ENCODE measurements around the gene BACE2.
"Not testable (repeated sequence)": the region's sequence is repeated elsewhere in the genome, so short reads cannot be mapped to it uniquely, and the experiment has no call there.

The BACE2 gene

GRCh38 chr21:41277846-41278245 is 109.9 kb downstream of the BACE2 start:
- DNase-seq (ENCODE audit: low spot score), result no peak

DNA sequence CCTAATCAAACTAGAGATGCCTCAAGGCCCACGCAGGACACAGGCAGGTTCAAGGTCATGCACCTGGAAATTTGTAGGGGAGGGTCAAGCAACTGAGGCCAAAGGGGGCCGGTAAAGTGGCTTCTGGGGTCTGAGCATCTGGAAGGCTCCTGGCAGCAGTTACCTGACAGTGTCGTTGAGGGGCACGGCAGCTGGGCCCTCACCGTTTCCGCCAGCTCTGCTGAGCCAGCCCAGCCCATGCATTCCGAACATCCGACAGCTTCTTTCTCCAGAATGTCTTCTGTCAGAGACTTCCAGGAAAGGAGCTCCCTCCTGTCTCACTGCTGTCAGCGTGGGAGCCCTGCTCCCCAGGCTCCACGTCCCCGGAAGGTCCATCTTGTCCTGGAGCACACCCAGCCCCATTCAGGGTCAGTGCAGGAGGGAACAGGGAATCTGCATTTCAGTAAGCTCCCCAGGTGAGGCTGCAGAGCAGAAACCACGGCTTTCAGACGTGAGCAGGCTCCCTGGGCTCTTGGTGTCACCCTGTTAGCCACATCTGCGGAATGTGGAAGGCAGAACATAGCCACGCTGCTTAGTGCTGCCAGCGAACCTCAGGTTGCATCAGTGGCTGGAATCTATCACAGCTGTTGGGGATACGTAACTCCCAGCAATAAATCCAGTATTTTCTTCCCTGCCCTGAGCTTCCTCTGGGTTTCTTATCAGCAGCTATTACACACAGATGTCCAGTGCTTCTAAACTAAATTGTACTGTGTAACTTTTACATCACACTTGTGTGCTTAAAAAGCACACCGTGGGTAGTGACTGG is 112.4 kb downstream of the BACE2 start:
- DNase-seq (ENCODE audit: low spot score), result no peak

DNA sequence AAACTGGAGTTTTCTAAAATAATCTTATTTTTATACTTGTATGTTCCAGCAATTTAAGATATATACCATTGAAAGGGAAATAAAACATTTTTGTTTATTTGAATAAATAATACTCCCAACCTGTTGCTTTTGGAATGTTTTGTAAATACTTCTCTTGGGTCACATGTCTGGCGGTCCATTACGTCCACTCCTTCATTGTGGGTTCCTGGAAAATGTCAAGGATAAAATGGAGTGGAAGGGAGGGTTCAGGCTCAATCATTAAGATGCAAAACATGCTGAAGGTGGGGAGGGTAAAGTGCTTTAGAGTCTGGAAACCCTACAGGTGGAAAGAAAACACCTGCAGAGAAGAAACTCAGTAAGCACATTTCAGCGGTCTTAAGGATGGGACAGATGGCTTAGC is 114.5 kb downstream of the BACE2 start:
- DNase-seq (ENCODE audit: low spot score), result no peak

DNA sequence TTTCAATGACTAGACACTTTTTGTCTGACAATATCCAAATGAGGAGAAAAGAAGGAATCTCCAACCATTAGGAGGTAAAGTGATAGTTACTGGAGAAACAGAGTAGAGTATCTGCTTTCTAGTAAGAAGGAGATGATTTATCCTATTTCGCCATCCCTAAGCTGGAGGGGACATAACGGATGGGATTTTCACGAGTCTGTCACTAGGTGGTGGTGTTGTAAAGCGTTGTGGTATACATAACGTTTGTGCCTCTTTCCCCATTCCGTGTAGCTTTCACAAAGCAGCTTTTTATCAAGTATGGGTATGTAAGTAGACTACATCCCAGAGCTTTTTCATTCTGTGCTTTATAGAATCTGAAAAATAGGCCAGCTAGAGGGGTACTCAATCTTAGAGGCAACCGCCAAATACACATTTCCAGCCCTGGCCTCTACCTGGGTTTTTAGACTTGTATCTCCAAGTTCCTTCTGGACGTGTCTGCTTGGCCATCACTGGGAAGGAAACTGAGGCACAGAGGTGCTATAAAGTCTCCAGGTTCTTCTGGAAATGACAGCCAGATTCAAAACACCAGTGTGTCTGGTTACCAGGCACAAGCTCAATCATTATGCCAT is 115.4 kb downstream of the BACE2 start:
- peak; percentile 10 for DNase-seq (ENCODE audit: low spot score)

GRCh38 chr21:41289431-41289830 is 121.5 kb downstream of the BACE2 start:
- DNase-seq (ENCODE audit: low spot score), result no peak

DNA sequence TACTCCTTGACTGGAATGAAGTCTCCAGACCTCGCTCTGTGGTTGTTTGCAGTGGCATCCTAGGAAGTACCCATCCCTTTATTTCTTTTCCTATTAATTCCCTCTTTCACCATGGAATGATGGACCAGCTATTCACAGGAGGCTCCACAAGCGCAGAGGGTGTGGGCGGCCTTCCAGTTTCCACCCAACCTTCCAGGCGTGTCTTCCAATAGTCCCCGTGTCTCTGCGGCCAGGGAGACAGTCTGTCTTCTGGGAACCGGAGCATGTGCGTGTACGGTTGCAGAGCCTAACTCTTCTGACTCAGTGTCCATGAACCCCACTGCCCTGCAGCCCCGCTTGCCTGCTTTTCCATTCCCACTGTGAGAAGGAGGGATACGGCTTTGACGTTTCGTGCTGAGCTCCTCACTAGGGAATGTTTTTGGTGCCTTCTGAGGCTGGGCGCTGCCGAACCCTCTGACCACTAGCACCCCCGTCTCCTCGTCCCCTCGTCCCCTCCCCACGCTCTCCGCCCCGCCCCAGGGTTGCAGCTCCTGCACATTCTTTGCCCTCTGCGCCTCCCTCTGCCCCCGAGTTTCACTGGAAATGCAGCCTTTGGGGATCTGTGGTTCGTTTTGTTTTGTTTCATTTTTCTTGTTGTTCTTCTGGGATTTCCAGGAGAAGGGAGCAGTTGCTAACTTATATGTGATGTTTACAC is 122.3 kb downstream of the BACE2 start:
- no peak for DNase-seq (ENCODE audit: low spot score)

GRCh38 chr21:41294548-41295231 is 126.7 kb downstream of the BACE2 start:
- DNase-seq (ENCODE audit: low spot score), result no peak

DNA sequence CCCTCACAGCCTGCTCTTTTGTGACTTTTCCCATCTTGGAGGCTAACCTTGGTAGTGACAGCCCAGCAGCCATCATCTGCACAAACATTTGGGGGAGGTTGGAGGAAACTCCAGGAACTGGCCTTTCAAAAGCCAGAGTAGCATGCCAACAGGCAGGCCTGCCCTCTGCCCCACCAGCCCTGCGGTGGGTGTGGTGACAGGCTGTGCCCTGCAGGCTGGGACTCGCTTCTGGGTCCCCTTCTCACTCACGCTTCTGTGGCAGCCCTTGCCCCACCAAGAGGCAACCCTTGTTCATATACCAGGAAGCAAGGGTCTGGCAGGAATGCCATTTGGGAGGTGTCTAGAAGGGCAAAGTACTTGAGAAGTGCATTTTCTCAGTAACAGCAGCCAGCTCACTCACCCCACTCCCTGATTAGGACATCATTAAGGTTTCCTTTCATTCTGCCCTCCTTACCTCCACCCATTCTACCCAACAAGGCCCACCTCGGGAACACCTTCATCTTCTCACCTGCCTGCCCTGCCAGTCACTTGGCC is 127.8 kb downstream of the BACE2 start:
- DNase-seq (ENCODE audit: low spot score), result no peak

DNA sequence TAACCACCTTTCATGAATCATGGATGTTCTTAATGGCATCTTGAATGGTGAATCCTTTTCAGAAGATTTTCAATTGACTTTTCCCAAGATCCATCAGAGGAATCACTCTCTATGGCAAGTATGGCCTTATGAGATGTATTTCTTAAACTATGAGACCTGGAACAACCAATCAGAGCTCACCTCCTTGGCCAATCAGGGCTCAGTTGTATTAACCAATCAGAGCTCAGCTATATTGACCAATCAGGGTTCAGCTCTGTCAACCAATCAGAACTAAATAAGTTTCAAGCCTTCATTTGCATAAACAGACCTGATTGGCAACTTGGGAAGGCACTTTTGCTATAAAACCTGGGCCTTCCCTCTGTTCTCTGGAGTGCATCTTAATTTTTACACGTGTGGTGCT is 135.0 kb downstream of the BACE2 start:
- no peak for DNase-seq (ENCODE audit: low spot score)

DNA sequence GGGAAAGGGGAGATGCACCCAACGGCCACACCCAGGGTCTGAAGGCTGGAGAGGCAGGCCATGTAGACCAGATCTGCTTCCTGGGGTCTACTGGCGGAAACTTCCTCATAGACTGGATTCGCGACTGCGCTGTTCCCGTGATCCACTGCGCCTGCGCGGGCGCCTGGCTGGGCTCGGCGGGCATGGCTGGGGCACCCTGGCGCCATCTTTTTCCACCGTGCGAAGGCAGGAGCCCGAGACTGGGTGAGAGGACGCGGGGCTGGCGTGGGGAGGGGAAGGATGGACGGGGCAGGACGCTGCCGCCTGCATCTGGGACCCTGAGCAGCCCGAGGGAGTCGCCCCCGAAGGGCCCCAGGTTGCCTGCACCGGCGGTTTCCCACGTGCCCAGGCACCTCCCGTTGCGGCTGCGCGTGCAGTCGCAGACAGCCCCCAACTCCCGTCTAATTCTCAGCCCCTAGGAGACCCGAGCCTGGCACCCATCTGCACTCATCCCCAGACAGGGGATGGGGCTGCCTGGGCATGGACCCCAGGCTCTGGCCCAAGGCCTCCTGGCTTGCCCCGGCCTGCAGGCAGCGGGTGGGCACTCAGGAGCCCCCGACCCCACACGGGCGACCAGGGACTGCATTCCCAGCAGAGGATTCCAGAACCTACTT is 136.2 kb downstream of the BACE2 start:
- DNase-seq (ENCODE audit: low spot score), result no peak

DNA sequence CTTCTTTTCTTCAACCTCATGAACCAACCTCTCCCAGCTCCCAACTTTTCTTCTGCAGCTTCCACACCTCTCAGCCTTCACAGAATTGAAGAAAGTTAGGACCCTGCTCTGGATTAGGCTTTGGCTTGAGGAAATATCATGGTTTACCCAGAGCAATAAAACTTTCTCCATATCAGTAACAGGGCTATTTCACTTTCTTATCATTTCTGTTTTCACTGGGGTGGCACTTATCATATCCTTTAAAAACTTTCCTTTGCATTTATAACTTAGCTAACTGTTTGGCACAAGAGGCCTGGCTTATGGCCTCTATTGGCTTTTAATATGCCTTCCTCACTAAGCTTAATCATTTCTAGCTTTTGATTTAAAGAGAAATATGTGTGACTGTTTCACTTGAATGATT is 139.3 kb downstream of the BACE2 start:
- DNase-seq (ENCODE audit: low spot score), result no peak

GRCh38 chr21:41313285-41314164 is 145.6 kb downstream of the BACE2 start:
- DNase-seq (ENCODE audit: low spot score), result not testable (repeated sequence)

GRCh38 chr21:41315726-41316125 is 147.8 kb downstream of the BACE2 start:
- no peak for DNase-seq (ENCODE audit: low spot score)

- no peak for DNase-seq (ENCODE audit: low spot score)
These were observed 148.5 kb downstream of the BACE2 start, which contains the start of gene FAM3B for GRCh38 chr21:41316200-41317062. Gene FAM3B (plus strand): TSS chr21:41316801. CDS start chr21:41316880, 79 bp downstream.

- no peak for DNase-seq (ENCODE audit: low spot score)
These were observed 149.1 kb downstream of the BACE2 start for GRCh38 chr21:41317063-41317392.

- no peak for DNase-seq (ENCODE audit: low spot score)
These were observed 149.5 kb downstream of the BACE2 start for GRCh38 chr21:41317458-41317857.

DNA sequence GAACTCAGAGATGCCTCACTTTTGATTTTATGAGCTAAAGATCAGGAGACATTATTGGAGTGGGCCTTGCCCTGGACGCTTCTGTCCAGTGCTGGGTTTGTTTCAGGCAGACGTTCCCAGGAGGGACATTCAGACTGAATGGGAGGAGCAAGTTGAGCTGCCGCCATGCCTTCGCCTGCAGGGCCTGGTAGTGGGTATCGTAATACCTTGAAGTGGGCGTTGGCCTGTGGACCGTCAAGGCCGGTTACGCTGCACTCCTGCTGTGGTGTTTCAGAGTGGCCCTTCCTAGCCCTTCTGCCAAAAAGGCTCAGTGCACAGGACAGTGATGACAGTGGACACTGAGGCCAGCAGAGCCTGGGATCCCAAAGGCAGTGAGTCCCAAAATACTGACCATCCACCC is 150.3 kb downstream of the BACE2 start:
- no peak for DNase-seq (ENCODE audit: low spot score)

DNA sequence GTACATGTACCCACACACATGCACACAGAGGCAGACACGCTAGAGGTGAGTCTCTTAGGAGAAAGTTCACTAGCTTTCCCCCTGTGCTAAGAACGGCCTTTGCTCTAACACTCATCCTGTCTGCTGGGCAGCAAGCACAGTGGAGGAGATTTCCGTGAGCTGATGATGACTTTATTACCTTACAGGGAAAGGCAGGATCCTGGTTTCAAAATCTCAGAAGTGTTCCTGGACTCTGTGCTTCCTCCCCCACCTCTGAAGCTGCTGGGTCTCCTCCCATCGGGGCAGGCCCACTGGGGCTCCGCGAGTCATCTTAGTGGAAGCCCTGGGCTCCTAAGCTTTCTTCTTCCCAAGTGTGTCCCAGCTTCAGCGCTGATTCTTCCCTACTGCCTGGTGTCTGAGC is 151.3 kb downstream of the BACE2 start:
- DNase-seq (ENCODE audit: low spot score), result no peak

DNA sequence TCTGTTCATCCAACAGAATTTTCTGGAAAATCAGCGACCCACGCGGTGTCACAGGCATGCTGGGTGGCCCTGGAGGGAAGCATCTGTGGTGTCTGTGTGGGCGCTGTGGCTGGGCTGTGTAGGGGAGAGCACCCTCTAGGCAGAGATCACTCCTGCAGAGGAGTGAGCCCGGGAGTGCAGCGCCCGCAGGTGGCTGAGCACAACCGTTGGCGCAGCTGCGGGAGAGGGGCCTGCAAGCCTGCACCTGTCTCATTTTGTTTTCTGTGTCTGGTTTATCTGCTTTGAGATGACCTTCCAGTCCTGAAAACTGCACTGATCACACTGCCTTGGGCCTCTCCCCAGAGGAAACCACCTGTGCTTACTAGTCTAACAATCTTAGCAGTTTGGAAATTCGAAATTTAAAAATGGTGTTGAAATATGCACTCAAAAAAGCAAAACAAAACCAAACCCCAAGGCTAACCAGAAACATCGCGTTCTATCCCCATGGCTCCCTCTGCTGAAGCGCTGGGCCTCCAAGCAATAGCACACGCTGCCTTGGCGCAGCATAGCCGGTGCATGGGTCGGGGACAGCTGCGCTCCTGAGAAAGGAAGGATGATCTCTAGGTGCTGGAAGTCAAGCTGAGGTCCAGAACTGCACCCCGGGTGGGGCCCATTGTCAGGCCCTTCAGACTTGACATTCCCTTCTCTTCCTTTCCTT is 153.4 kb downstream of the BACE2 start:
- no peak for DNase-seq (ENCODE audit: low spot score)

Measured in hematopoietic multipotent progenitor cell treated with erythropoietin and hydrocortisone succinate and interleukin-3 and kit ligand, for 17 days (in vitro differentiated cells).